Peyer's patch (tissue), 4 donors: Measurements from ENCODE around the gene P2RX2. TPM values are rescaled to one million over a fixed set of nuclear protein-coding genes. Genes with fewer than 3 reads are reported as not detected.
A peak's percentile ranks its signal among the peaks of the same experiment; 100 is the strongest.
"Not testable (repeated sequence)": the region's sequence is repeated elsewhere in the genome, so short reads cannot be mapped to it uniquely, and the experiment has no call there.

Source experiments
- DNase-seq, 3 donors: peaks; one replicate each; pipeline ENCODE4 v3.0.0-alpha.2; 2017 to 2019
- H3K27ac ChIP-seq, 4 donors: fragments of 200-600 bp; sonication (generic); one replicate each; pipeline ENCODE4 v1.5.1; 2016 to 2019
- H3K27me3 ChIP-seq, 2 donors: fragments of 200-600 bp; sonication (generic); one replicate each; pipeline ENCODE4 v1.5.1; 2019
- H3K36me3 ChIP-seq, 3 donors: fragments of 200-600 bp; sonication (generic); one replicate each; pipeline ENCODE4 v1.5.1; 2016 to 2019
- H3K4me1 ChIP-seq, 4 donors: fragments of 200-600 bp; sonication (generic); one replicate each; pipeline ENCODE4 v1.5.1; 2016 to 2019
- H3K4me3 ChIP-seq, 4 donors: fragments of 200-600 bp; sonication (generic); 1 replicate in 3 of 4; 2 replicates in 1 of 4; pipeline ENCODE4 v1.5.1; 2016 to 2019; ENCODE audit warnings: mild to moderate bottlenecking in 1 of 4
- H3K9me3 ChIP-seq, 4 donors: fragments of 200-600 bp; sonication (generic); one replicate each; pipeline ENCODE4 v1.5.1; 2016 to 2019; ENCODE audit warnings: mild to moderate bottlenecking in 1 of 4
- CTCF ChIP-seq, 6 experiments: fragments of 450-650 bp in 4 of 6; fragments of 200-600 bp in 2 of 6; sonication (generic) in 1 of 6; IDR thresholded peaks; one replicate each; pipeline ENCODE4 v1.5.1; 2017 to 2019; ENCODE audit warnings: antibody characterized with exemption in 6 of 6, mild to moderate bottlenecking in 3 of 6, moderate library complexity in 1 of 6
- POLR2A ChIP-seq, 2 donors: fragments of 450-650 bp; IDR thresholded peaks; one replicate each; pipeline ENCODE4 v1.5.1; 2017; ENCODE audit warnings: antibody characterized with exemption in 2 of 2, mild to moderate bottlenecking in 2 of 2, moderate library complexity in 2 of 2
- total RNA-seq, 4 donors: library from RNA; depleted of rRNA; stranded (reverse); fragments of >200 nt; gene quantifications; one replicate each; pipeline ENCODE4 v1.1.0, GENCODE V29; 2016

P2RX2 gene
- total RNA-seq, 4 donors from 2014 or later: 3.8 to 4.7 (median 4.1) TPM; not detected in 1

GRCh38 chr12:132593938-132594358 lies 24.6 kb upstream of the P2RX2 start:
- peak; percentile 49 to 95 (median 94) for DNase-seq
- no peaks in the 10 kb centered on the region for H3K36me3 ChIP-seq
- peaks cover 0 to 4% (median 0%) of the 10 kb centered on the region in 4 donors for H3K4me1 ChIP-seq
- peak overlapping the region in 2 of 4 donors; percentile 33 to 36 for H3K4me3 ChIP-seq
- TF ChIP-seq POLR2A (IDR thresholded peaks at IDR 0.05): no peak
- TF ChIP-seq CTCF (IDR thresholded peaks at IDR 0.05): no peak
- H3K27me3 ChIP-seq: no peaks in the 10 kb centered on the region
- peaks cover 0 to 3% (median 0%) of the 10 kb centered on the region in 4 donors for H3K9me3 ChIP-seq
- H3K27ac ChIP-seq: peak overlapping the region in 1 of 4 donors; percentile 18

GRCh38 chr12:132595183-132595582 lies 23.4 kb upstream of the P2RX2 start:
- Histone ChIP-seq H3K27ac (no peak overlapping the region), H3K9me3 (no peaks in the 10 kb centered on the region), H3K36me3 (no peaks in the 10 kb centered on the region), H3K27me3 (no peaks in the 10 kb centered on the region), H3K4me3 (no peak overlapping the region), H3K4me1 (peaks cover 0 to 6% (median 0%) of the 10 kb centered on the region in 4 donors)
- TF ChIP-seq CTCF (IDR thresholded peaks at IDR 0.05): no peak
- TF ChIP-seq POLR2A (IDR thresholded peaks at IDR 0.05): no peak
- no peak for DNase-seq

- DNase-seq: no peak
- Histone ChIP-seq H3K4me3 (no peak overlapping the region), H3K27ac (no peak overlapping the region), H3K27me3 (no peaks in the 10 kb centered on the region), H3K4me1 (peaks cover 0 to 12% (median 0%) of the 10 kb centered on the region in 4 donors), H3K9me3 (no peaks in the 10 kb centered on the region), H3K36me3 (no peaks in the 10 kb centered on the region)
- no peak for TF ChIP-seq POLR2A (IDR thresholded peaks at IDR 0.05)
- TF ChIP-seq CTCF (IDR thresholded peaks at IDR 0.05): no peak
These were observed 22.6 kb upstream of the P2RX2 start for GRCh38 chr12:132596016-132596415.

- no peaks in the 10 kb centered on the region for H3K36me3 ChIP-seq
- H3K4me3 ChIP-seq: peak overlapping the region in 3 of 4 donors; percentile 24 to 44 (median 24)
- H3K9me3 ChIP-seq: no peaks in the 10 kb centered on the region
- peaks cover 0 to 17% (median 0%) of the 10 kb centered on the region in 4 donors for H3K4me1 ChIP-seq
- no peak overlapping the region for H3K27ac ChIP-seq
- DNase-seq: no peak
- H3K27me3 ChIP-seq: no peaks in the 10 kb centered on the region
- no peak for TF ChIP-seq POLR2A (IDR thresholded peaks at IDR 0.05)
- TF ChIP-seq CTCF (IDR thresholded peaks at IDR 0.05): no peak
These were observed 21.0 kb upstream of the P2RX2 start for GRCh38 chr12:132597333-132598316.

- not testable (repeated sequence) for H3K4me3 ChIP-seq, H3K27me3 ChIP-seq, H3K36me3 ChIP-seq
These were observed 19.1 kb upstream of the P2RX2 start for GRCh38 chr12:132599502-132599901.

More at GRCh38 chr12:132599502-132599901, 19.1 kb upstream of the P2RX2 start:
- peaks cover 0 to 30% (median 0%) of the 10 kb centered on the region in 4 donors for H3K4me1 ChIP-seq
- not testable (repeated sequence) for H3K27ac ChIP-seq, H3K9me3 ChIP-seq, DNase-seq
